ENCODE results near the gene ZDHHC19. TPM values are rescaled to one million over a fixed set of nuclear protein-coding genes. Genes with fewer than 3 reads are reported as not detected.
"Not testable (repeated sequence)": the region's sequence is repeated elsewhere in the genome, so short reads cannot be mapped to it uniquely, and the experiment has no call there.

Gene ZDHHC19
- total and polyA plus RNA-seq, 2 donors, result not detected

DNA sequence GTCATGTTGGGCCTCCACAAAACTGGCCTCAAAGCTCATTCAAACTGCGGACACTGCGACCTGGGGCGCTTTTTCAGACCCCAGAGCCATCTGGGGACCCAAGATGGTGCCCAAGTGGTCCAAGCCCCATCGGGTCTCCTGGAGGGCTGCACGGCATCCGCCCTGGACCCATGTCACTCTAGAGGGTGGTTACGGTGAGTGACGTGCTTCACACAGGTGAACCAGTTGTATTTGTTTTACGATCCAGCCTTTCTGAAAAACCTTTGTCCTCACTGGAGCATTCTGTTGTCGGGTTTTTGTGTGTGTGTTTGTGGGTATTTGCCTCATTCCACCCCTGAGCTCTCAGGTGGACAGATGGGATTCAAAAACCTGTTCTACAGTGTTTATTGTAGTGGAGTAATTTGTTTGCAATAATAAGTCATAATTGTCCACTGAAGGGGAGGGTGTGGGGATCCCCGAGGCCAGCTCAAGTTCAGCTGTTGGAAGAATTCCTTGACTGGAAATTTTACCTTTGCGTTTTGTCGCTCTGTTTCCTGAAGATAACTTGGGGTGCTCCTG lies 7.0 kb upstream of the ZDHHC19 start:
- H3K4me3 ChIP-seq (ENCODE audit: low read depth, low read length), result no peak overlapping the region
- no peaks in the 10 kb centered on the region for H3K4me1 ChIP-seq (ENCODE audit: insufficient read depth)
- no peaks in the 10 kb centered on the region for H3K36me3 ChIP-seq (ENCODE audit: insufficient read depth)
- H3K27ac ChIP-seq (ENCODE audit: low read depth), result no peak overlapping the region
- no peak for DNase-seq (ENCODE audit: extremely low spot score)
- WGBS, result 93% methylated on average over 13 of the region's 13 CpGs

DNA sequence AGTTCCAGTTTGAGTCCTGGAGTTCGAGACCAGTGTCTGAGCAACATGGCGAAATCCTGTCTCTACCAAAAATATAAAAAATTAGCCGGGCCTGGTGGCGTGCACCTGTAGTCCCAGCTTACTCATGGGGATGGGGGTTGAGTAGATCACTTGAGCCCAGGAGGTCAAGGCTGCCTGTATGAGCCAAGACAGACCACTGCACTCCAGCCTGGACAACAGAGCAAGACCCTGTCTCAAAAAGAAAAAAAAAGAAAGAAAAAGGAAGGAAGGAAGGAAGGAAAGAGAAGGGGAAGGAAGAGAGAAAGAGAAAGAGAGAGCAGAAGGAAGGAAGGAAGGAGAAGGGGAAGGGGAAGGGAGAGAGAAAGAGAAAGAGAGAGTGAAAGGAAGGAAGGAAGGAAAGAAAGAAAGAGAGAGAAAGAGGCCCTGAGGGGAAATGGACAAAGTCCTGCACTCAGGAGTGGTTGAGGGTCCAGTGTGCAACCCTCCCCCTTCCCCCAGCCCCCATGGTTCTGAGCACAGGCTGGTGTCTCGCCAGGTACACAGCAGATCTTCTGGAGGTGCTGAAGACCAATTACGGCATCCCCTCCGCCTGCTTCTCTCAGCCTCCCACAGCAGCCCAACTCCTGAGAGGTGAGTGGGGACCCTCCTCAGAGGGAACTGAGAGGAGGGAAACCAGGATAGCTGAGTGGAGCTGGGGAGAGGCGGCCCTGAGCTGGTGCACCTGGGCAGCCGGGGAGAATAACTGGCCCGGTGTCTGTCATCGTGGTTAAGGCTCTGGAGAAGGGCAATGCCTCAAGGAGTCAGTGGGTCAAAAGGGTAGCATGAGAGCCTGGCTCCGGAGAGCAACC lies 6.3 kb upstream of the ZDHHC19 start:
- H3K36me3 ChIP-seq (ENCODE audit: insufficient read depth), result no peaks in the 10 kb centered on the region
- no peaks in the 10 kb centered on the region for H3K4me1 ChIP-seq (ENCODE audit: insufficient read depth)
- H3K4me3 ChIP-seq (ENCODE audit: low read depth, low read length), result no peak overlapping the region
- H3K27ac ChIP-seq (ENCODE audit: low read depth), result no peak overlapping the region
- DNase-seq (ENCODE audit: extremely low spot score), result no peak
- WGBS, result 92% methylated on average over 12 of the region's 12 CpGs

DNA sequence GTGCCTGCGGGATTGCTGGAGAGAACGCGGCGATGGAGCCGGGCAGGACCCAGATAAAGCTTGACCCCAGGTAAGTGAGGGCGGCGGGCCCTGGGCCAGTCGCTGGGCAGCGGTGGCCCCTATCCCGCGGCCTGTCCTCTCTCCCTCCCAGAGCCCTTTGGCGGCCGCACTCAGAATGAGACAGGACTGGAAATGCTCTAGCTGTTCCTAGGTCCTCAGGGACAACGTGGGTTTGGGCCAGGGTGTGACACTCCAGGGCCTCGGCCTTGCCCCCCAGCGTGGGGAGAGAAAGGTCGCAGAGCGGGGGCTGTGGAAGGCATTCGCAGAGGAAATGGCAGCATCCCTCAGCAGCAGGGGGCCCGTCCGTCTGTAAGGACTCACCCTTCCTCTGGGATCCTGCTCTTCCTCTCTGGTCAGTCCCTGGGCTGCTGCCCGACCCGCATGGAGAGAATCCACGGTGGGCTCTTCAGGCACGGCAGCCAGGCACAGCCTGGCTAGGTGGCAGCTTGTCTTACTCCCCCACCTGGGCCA lies 5.5 kb upstream of the ZDHHC19 start:
- H3K4me1 ChIP-seq (ENCODE audit: insufficient read depth), result no peaks in the 10 kb centered on the region
- WGBS, result 43% methylated on average over 25 of the region's 25 CpGs
- H3K36me3 ChIP-seq (ENCODE audit: insufficient read depth), result no peaks in the 10 kb centered on the region
- H3K27ac ChIP-seq (ENCODE audit: low read depth), result no peak overlapping the region
- no peak overlapping the region for H3K4me3 ChIP-seq (ENCODE audit: low read depth, low read length)
- DNase-seq (ENCODE audit: extremely low spot score), result no peak

DNA sequence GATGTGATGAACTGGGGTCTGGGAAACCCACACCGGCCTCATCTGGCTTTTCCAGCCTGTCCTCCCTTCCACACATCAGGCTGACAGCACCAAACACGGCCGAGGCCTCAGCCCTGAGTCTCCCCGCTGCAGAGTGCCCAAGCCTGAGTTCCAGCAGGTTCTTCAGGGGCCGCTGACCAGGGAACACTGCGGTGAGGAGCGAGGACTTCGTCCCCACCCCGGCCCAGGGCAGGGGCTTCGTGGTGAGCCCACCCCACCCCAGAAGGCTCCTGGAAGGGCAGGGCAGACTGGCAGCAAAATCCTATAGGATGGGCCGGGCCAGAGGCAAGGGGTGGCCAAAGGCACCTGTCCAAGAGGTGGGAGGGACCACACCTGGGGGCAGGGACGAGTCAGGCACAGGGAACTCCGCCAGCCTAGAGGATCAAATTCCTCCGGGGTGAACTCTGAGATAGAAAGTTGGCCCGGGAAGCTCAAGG lies 4.9 kb upstream of the ZDHHC19 start, which contains the start of gene SLC51A:
Gene SLC51A, plus strand, starts transcription at position 446 of the 476 bp plus-strand sequence. CDS start 179 bp downstream, outside the sequence.
- no peaks in the 10 kb centered on the region for H3K36me3 ChIP-seq (ENCODE audit: insufficient read depth)
- no peak within 1 kb of the TSS for H3K4me3 ChIP-seq (ENCODE audit: low read depth, low read length)
- WGBS, result 44% methylated on average over 15 of the region's 15 CpGs
- H3K27ac ChIP-seq (ENCODE audit: low read depth), result no peak within 1 kb of the TSS
- H3K4me1 ChIP-seq (ENCODE audit: insufficient read depth), result no peaks in the 10 kb centered on the region
- DNase-seq (ENCODE audit: extremely low spot score), result peak; percentile 10

DNA sequence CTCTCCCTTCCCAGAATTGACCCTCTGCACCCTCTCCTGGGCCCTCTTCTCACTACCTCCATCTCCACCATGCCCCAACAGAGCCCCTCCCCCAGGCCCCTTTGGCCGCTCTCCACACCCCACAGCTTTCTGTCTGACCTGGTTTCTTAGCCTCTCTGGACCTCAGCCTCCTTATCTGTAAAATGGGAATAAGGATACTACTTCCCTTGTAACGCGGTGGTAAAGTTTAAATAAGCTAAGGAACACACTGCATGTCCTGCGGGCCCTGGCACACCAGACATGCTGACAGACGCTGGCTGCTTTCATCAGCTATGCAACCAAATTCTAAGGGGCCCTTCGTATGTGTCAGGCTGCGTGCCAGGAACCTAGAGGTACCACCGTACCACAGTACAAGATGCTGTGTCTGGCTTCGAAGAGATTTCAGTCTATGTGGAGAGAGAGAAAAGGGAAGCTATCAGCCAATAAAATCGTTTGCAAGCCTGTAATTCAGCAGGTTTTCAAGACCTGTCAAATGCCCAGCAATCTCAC lies 4.4 kb upstream of the ZDHHC19 start:
- no peak for DNase-seq (ENCODE audit: extremely low spot score)
- 55% methylated on average over 10 of the region's 10 CpGs for WGBS
- H3K27ac ChIP-seq (ENCODE audit: low read depth), result no peak overlapping the region
- H3K4me1 ChIP-seq (ENCODE audit: insufficient read depth), result no peaks in the 10 kb centered on the region
- H3K4me3 ChIP-seq (ENCODE audit: low read depth, low read length), result no peak overlapping the region
- H3K36me3 ChIP-seq (ENCODE audit: insufficient read depth), result no peaks in the 10 kb centered on the region

DNA sequence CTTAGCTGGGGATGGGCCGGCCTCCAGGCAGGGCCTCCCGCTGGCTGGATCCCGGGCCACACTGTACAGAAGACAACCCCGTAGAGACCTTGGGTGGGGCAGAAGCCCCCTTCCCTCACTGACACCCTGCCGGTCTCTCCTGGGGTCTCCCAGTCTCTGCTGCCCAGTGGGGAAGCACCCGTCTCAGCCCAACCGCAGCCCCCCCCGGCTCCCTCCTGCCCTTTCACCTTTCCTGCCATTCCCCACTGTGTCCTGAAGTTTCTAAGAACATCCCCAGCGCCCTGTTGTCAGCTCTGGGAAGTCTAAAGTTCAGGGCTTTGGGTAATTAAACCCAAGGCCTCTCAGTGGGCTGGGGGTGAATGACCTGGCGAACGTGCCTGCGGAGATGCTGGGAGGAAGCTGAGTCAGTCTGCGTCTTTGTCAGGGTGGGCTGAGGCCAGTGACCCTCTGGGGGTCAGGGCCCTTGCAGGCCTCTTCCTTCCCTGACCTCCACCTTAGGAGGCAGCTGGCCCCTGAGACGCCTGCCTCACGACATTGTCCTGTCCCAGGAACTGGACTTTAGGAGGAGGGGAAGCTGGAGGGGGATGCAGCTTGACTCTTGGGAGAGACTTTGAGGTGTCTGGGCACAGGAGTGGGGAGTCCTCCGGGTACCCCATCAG lies 3.7 kb upstream of the ZDHHC19 start:
- H3K36me3 ChIP-seq (ENCODE audit: insufficient read depth), result no peaks in the 10 kb centered on the region
- H3K27ac ChIP-seq (ENCODE audit: low read depth), result no peak overlapping the region
- no peaks in the 10 kb centered on the region for H3K4me1 ChIP-seq (ENCODE audit: insufficient read depth)
- no peak overlapping the region for H3K4me3 ChIP-seq (ENCODE audit: low read depth, low read length)
- 85% methylated on average over 16 of the region's 16 CpGs for WGBS
- DNase-seq (ENCODE audit: extremely low spot score), result no peak

DNA sequence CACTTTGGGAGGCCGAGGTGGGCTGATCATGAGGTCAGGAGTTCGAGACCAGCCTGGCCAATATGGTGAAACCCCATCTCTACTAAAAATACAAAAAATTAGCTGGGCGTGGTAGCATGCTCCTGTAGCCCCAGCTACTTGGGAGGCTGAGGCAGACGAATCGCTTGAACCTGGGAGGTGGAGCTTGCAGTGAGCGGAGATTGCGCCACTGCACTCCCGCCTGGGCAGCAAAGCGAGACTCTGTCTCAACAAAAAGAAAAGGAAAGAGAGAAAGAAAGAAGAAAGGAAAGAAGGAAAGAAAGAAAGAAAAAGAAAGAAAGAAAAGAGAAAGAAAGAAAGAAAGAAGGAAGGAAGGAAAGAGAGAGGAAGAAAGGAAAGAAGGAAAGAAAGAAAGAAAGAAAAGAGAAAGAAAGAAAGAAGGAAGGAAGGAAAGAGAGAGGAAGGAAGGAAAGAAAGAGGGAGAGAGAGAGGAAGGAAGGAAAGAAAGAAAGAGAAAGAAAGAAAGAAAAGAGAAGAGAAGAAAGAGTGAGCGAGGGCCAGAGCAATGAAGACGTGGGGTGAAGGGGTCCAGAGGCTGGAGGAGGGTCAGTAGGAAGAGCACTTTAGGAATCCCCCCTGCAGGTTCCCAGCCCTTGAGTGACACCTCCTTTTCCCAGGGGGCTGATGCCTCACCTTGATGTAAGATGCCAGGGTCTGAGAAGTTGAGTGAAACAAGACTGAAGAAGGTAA lies 1.1 kb downstream of the ZDHHC19 start:
- 91% methylated on average over 11 of the region's 11 CpGs for WGBS
- H3K4me1 ChIP-seq (ENCODE audit: insufficient read depth); H3K4me3 ChIP-seq (ENCODE audit: low read depth, low read length): not testable (repeated sequence)

DNA sequence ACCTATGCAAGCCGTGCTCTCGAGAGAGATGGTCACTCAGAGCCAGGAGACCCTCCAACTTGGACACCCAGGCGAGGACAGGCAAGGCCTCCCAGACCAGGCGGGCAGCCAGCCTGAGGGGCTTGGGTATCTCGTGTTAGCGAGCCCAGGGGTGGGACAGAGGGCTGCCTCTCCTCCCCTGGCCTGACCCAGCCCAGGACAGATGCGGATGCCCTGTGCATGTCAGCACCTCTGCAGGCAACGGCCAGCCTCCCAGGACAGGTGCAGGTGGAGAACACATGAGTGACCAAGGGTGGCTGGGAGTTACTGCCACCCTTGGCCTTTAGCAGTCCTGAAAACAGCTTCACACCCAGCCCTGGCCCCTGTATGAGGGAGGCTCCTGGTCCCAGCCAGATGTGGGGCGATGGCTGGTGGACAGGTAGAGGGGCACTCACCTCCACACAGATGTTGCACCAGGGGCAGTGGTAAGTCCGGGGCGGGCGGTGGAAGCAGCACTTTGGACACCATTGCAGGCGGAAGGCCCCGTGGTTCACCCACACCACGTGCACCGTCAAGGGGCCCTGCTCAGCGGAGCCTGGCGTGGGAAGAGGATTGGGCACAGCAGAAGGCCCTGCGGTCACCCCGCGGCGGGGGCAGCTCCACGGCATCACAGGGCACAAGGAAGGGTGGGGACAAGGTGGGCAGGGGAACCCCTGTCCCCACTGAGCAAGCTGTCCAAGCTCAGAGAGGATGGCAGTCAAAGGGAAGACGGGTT lies 2.1 kb downstream of the ZDHHC19 start:
- no peak for DNase-seq (ENCODE audit: extremely low spot score)
- no peaks in the 10 kb centered on the region for H3K36me3 ChIP-seq (ENCODE audit: insufficient read depth)
- 90% methylated on average over 24 of the region's 24 CpGs for WGBS
- H3K27ac ChIP-seq (ENCODE audit: low read depth), result no peak overlapping the region
- H3K4me1 ChIP-seq (ENCODE audit: insufficient read depth), result no peaks in the 10 kb centered on the region
- H3K4me3 ChIP-seq (ENCODE audit: low read depth, low read length), result no peak overlapping the region

More for the DNA sequence above, 1.1 kb downstream of the ZDHHC19 start:
- not testable (repeated sequence) for DNase-seq (ENCODE audit: extremely low spot score); H3K36me3 ChIP-seq (ENCODE audit: insufficient read depth); H3K27ac ChIP-seq (ENCODE audit: low read depth)

DNA sequence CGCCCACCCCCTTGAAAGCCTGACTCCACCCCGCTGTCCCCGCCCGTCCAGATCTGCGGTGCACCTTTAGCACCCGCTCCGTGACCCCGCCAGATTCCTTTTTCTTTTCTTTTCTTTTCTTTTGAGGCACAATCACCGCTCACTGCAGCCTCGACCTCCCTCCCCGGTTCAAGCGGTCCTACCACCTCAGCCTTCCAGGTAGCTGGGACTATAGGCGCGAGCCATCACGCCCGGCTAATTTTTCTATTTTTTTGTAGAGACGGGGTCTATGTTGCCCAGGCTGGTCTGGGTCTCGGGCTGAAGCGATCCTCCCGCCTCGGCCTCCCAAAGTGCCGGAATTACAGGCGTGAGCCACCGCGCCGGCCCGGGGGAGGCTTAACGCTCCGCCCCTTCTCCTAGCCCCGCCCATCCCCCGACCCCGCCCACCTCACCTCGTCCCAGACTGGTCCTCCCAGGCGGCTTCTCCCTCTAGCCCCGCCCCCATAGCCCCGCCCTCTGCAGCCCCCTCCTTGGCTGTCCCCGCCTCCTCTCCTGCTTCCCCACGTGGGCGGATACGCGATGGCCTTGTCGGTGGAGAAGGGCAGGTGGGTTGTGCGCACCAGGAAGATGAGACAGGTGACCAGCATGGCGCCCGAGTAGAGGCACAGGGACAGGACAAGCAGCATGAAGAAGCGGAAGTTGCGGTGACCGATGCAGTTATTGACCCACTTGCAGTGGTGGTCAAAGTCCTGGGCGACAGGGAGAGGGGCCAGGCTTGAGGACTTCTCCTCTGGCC lies 3.2 kb downstream of the ZDHHC19 start:
- DNase-seq (ENCODE audit: extremely low spot score), result no peak
- 33% methylated on average over 49 of the region's 49 CpGs for WGBS
- H3K27ac ChIP-seq (ENCODE audit: low read depth), result no peak overlapping the region
- H3K4me3 ChIP-seq (ENCODE audit: low read depth, low read length), result peak overlapping the region; percentile 28
- H3K4me1 ChIP-seq (ENCODE audit: insufficient read depth), result no peaks in the 10 kb centered on the region
- H3K36me3 ChIP-seq (ENCODE audit: insufficient read depth), result no peaks in the 10 kb centered on the region

DNA sequence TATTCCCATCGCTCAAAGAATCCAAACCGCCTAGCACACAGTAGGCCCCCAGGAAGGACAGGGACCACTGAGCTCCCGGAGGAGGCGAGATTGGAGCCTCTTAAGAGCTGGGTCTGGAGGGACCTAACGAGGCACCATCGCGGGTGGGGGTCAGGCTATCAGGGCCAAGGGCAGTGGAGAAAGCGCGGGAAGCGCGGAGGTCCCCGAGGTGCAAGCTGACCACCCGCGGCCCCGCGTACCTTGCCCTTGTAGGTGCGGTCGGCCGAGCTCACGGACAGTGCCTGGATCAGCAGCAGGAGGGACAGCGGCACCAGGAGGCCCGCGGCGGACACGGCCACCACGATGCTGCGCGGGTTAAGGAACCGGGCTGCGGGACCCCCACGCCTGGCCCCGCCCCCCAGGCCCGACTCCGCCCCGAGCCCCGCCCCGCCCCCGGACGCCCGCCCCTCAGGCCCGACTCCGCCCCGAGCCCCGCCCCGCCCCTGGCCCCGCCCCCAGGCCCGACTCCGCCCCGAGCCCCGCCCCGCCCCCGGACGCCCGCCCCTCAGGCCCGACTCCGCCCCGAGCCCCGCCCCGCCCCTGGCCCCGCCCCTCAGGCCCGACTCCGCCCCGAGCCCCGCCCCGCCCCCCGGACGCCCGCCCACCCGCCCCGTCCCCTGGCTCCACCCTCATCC lies 3.9 kb downstream of the ZDHHC19 start:
- 13% methylated on average over 50 of the region's 70 CpGs for WGBS
- Histone ChIP-seq H3K4me1 (ENCODE audit: insufficient read depth) (no peaks in the 10 kb centered on the region), H3K4me3 (ENCODE audit: low read depth, low read length) (peak overlapping the region; percentile 28), H3K36me3 (ENCODE audit: insufficient read depth) (no peaks in the 10 kb centered on the region), H3K27ac (ENCODE audit: low read depth) (no peak overlapping the region)
- no peak for DNase-seq (ENCODE audit: extremely low spot score)

DNA sequence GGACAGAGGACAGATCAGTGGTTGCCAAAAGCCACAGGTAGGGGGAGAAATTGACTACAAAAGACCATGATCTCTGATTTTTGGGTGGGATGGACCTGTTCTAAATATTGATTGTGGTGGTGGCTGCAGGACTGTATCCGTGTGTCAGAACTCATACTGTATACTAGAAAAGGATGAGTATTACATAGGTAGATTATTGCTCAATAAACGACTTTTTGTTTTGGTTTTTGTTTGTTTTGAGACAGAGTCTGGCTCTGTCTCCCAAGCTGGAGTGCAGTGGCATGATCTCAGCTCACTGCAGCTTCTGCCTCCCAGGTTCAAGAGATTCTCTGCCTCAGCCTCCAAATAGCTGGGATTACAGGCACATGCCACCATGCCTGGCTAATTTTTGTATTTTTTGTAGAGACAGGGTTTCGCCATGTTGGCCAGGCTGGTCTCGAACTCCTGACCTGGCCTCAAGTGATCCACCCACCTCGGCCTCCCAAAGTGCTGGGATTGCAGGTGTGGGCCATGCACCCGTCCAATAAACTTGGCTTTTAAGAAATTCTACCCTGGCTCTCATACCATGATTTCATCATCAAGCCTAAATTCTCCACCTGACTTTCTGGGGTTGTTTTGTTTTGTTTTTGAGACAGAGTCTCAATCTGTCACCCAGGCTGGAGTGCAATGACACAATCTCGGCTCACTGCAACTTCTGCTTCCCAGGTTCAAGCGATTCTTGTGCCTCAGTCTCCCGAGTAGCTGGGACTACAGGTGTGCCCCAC lies 5.6 kb downstream of the ZDHHC19 start:
- not testable (repeated sequence) for H3K4me1 ChIP-seq (ENCODE audit: insufficient read depth); H3K27ac ChIP-seq (ENCODE audit: low read depth); DNase-seq (ENCODE audit: extremely low spot score); H3K36me3 ChIP-seq (ENCODE audit: insufficient read depth); H3K4me3 ChIP-seq (ENCODE audit: low read depth, low read length)
- WGBS, result 91% methylated on average over 9 of the region's 9 CpGs

Data from urinary bladder (tissue), 4 donors.